IMR-90 (cell line): ENCODE results near the gene LDLRAD4. TPM values are rescaled to one million over a fixed set of nuclear protein-coding genes. Genes with fewer than 3 reads are reported as not detected.

Experiments used
- ATAC-seq: fragments of 200-7000 bp; cut with Tn5 transposase; 2 replicates; pipeline ENCODE4 v1.9.1; 2020; ENCODE audit warnings: low read depth, mild to moderate bottlenecking, moderate library complexity
- BruUV-seq: library from RNA; stranded (reverse); fragments of 400-500 nt; replicated peaks from 2 replicates; lab custom pipeline; 2021; lab: Mats Ljungman, UMichigan
- CTCF ChIA-PET: fragments of 300-600 bp; formaldehyde crosslinking; extraction: SDS; loops from one replicate; lab custom pipeline; 2021; ENCODE audit warnings: antibody characterized with exemption; lab: Yijun Ruan, JAX
- POLR2A ChIA-PET: fragments of 300-600 bp; sonication (Branson Sonifier 250); formaldehyde crosslinking; loops from one replicate; lab custom pipeline; 2022; ENCODE audit warnings: antibody characterized with exemption; ENCODE audit not compliant: unreplicated experiment; lab: Charles Lee
- DNase-seq: peaks from one replicate; pipeline ENCODE4 v3.0.0; 2013
- H2AFZ ChIP-seq: replicated peaks from 2 replicates; pipeline ENCODE3; 2013; ENCODE audit warnings: low read length, mild to moderate bottlenecking; ENCODE audit not compliant: poor library complexity
- H2AK5ac ChIP-seq: 2 replicates; pipeline ENCODE4 v1.6.1; 2013; ENCODE audit warnings: low read depth, low read length, inconsistent platforms
- H2AK9ac ChIP-seq: replicated peaks from 2 replicates; pipeline ENCODE3; 2013; ENCODE audit warnings: mild to moderate bottlenecking, low read depth, low read length, moderate library complexity; ENCODE audit not compliant: poor library complexity
- H2BK120ac ChIP-seq: 2 replicates; pipeline ENCODE4 v1.6.1; 2013; ENCODE audit warnings: low read depth, low read length, inconsistent platforms
- H2BK15ac ChIP-seq: 3 replicates; pipeline ENCODE4 v1.6.1; 2013; ENCODE audit warnings: low read depth, low read length, inconsistent platforms
- H2BK20ac ChIP-seq: 2 replicates; pipeline ENCODE4 v1.6.1; 2013; ENCODE audit warnings: low read depth, mild to moderate bottlenecking, inconsistent platforms, low read length, moderate library complexity
- H2BK5ac ChIP-seq: 2 replicates; pipeline ENCODE4 v1.6.1; 2013; ENCODE audit warnings: mild to moderate bottlenecking, low read depth, low read length, inconsistent platforms; ENCODE audit not compliant: poor library complexity, severe bottlenecking
- H3K14ac ChIP-seq: replicated peaks from 2 replicates; pipeline ENCODE4 v1.6.1; 2013; ENCODE audit warnings: low read depth, low read length, inconsistent platforms
- H3K18ac ChIP-seq: 2 replicates; pipeline ENCODE4 v1.6.1; 2013; ENCODE audit warnings: low read depth, low read length, control low read depth
- H3K23ac ChIP-seq: 2 replicates; pipeline ENCODE4 v1.6.1; 2013; ENCODE audit warnings: low read depth, low read length, inconsistent platforms
- H3K27ac ChIP-seq: 2 replicates; pipeline ENCODE4 v1.5.1; 2013; ENCODE audit warnings: mild to moderate bottlenecking, control low read depth, low read length; ENCODE audit not compliant: insufficient read depth
- H3K27me3 ChIP-seq: 2 replicates; pipeline ENCODE4 v1.6.1; 2013; ENCODE audit warnings: low read length; ENCODE audit not compliant: control insufficient read depth, insufficient read depth
- H3K36me3 ChIP-seq: 2 replicates; pipeline ENCODE4 v1.6.1; 2013; ENCODE audit warnings: low read length, mixed read lengths; ENCODE audit not compliant: control insufficient read depth, insufficient read depth
- H3K4ac ChIP-seq: 2 replicates; pipeline ENCODE4 v1.6.1; 2013; ENCODE audit warnings: low read depth, low read length, inconsistent platforms
- H3K4me1 ChIP-seq: 2 replicates; pipeline ENCODE4 v1.6.1; 2013; ENCODE audit warnings: low read length, mixed read lengths; ENCODE audit not compliant: control insufficient read depth, insufficient read depth
- H3K4me2 ChIP-seq: 2 replicates; pipeline ENCODE4 v1.6.1; 2013; ENCODE audit warnings: low read depth, mild to moderate bottlenecking, control low read depth, low read length, moderate library complexity
- H3K4me3 ChIP-seq: 2 replicates; pipeline ENCODE4 v1.5.1; 2013; ENCODE audit warnings: low read depth, mild to moderate bottlenecking, control low read depth, low read length, moderate library complexity; ENCODE audit not compliant: insufficient read depth
- H3K56ac ChIP-seq: 2 replicates; pipeline ENCODE4 v1.6.1; 2013; ENCODE audit warnings: low read length, inconsistent platforms; ENCODE audit not compliant: insufficient read depth; ENCODE audit errors: extremely low read depth
- H3K79me1 ChIP-seq, 2 experiments: 2 replicates each; pipeline ENCODE4 v1.6.1; 2013; ENCODE audit warnings: low read length in 2 of 2, inconsistent platforms in 1 of 2, low read depth in 1 of 2
- H3K9ac ChIP-seq: 2 replicates; pipeline ENCODE4 v1.6.1; 2013; ENCODE audit warnings: low read depth, low read length, control low read depth
- H3K9me1 ChIP-seq: 2 replicates; pipeline ENCODE4 v1.6.1; 2013; ENCODE audit warnings: low read length, inconsistent platforms; ENCODE audit not compliant: insufficient read depth
- H3K9me3 ChIP-seq: 2 replicates; pipeline ENCODE4 v1.6.1; 2013; ENCODE audit warnings: low read length; ENCODE audit not compliant: control insufficient read depth, insufficient read depth
- H4K20me1 ChIP-seq: 2 replicates; pipeline ENCODE4 v1.6.1; 2013; ENCODE audit warnings: low read length, inconsistent platforms; ENCODE audit not compliant: insufficient read depth
- H4K5ac ChIP-seq: 2 replicates; pipeline ENCODE4 v1.6.1; 2013; ENCODE audit warnings: mild to moderate bottlenecking, low read depth, low read length, control low read depth
- H4K8ac ChIP-seq, 2 experiments: 2 replicates each; pipeline ENCODE4 v1.6.1; 2013; ENCODE audit warnings: low read depth in 2 of 2, low read length in 2 of 2, control low read depth in 1 of 2, inconsistent platforms in 1 of 2
- H4K91ac ChIP-seq: 2 replicates; pipeline ENCODE4 v1.6.1; 2013; ENCODE audit warnings: low read depth, low read length, inconsistent platforms; ENCODE audit not compliant: insufficient read depth
- BHLHE40 ChIP-seq: fragments of 150-350 bp; IDR thresholded peaks from 2 replicates; pipeline ENCODE4 v1.6.1; 2016; ENCODE audit warnings: mild to moderate bottlenecking, low read depth, low read length
- CEBPB ChIP-seq: IDR thresholded peaks from 2 replicates; pipeline ENCODE4 v1.6.1; 2012; ENCODE audit warnings: low read depth, low read length, improper control_type of control experiment
- CHD1 ChIP-seq: IDR thresholded peaks from 2 replicates; pipeline ENCODE4 v1.6.1; 2012; ENCODE audit warnings: low read depth, low read length, improper control_type of control experiment
- FOS ChIP-seq: fragments of 150-350 bp; IDR thresholded peaks from 2 replicates; pipeline ENCODE4 v1.6.1; 2016; ENCODE audit warnings: low read depth, low read length
- MAFK ChIP-seq: IDR thresholded peaks from 2 replicates; pipeline ENCODE4 v1.6.1; 2012; ENCODE audit warnings: low read depth, low read length, improper control_type of control experiment
- MAZ ChIP-seq: IDR thresholded peaks from 2 replicates; pipeline ENCODE4 v1.6.1; 2012; ENCODE audit warnings: low read depth, mild to moderate bottlenecking, low read length, improper control_type of control experiment, moderate library complexity, borderline replicate concordance
- MXI1 ChIP-seq: IDR thresholded peaks from 2 replicates; pipeline ENCODE4 v1.6.1; 2012; ENCODE audit warnings: low read depth, mild to moderate bottlenecking, low read length, moderate library complexity, borderline replicate concordance
- NFE2L2 ChIP-seq: fragments of 150-350 bp; IDR thresholded peaks from 2 replicates; pipeline ENCODE4 v1.6.1; 2016; ENCODE audit warnings: low read depth, mild to moderate bottlenecking, low read length
- POLR2A ChIP-seq: IDR thresholded peaks from 2 replicates; pipeline ENCODE4 v1.6.1; 2012; ENCODE audit warnings: mild to moderate bottlenecking, low read depth, low read length
- RAD21 ChIP-seq: IDR thresholded peaks from 2 replicates; pipeline ENCODE4 v1.6.1; 2012; ENCODE audit warnings: low read length, improper control_type of control experiment
- RCOR1 ChIP-seq: IDR thresholded peaks from 2 replicates; pipeline ENCODE4 v1.6.1; 2012; ENCODE audit warnings: mild to moderate bottlenecking, low read length, improper control_type of control experiment; ENCODE audit not compliant: insufficient replicate concordance
- RFX5 ChIP-seq: IDR thresholded peaks from 2 replicates; pipeline ENCODE4 v1.8.0; 2012; ENCODE audit warnings: low read depth, mild to moderate bottlenecking, low read length, moderate library complexity
- SMC3 ChIP-seq: fragments of 150-350 bp; IDR thresholded peaks from 2 replicates; pipeline ENCODE4 v1.6.1; 2016; ENCODE audit warnings: low read depth, mild to moderate bottlenecking, antibody characterized with exemption, low read length, moderate library complexity
- WGBS, 2 experiments: methylation state at CpG; one replicate each; pipeline versions ENCODE4 v1.1.5 to v1.1.7; 2013; ENCODE audit warnings: missing lambda C conversion rate in 2 of 2; ENCODE audit not compliant: insufficient read length in 1 of 2; ENCODE audit errors: extremely low coverage in 2 of 2; 5-methylcytosine and 5-hydroxymethylcytosine counted together
- dilution Hi-C: fragments of 300-500 bp; cut with HindIII; formaldehyde crosslinking; loops from one replicate; pipeline ENCODE4 v1.14.3; 2018; ENCODE audit warnings: low sequenced_read_pairs; ENCODE audit not compliant: unreplicated experiment
- in situ Hi-C: fragments of 300-500 bp; cut with MboI; formaldehyde crosslinking; loops from 3 replicates; pipeline ENCODE4 v1.14.3; 2019; ENCODE audit warnings: low sequenced_read_pairs, inconsistent platforms, mixed read lengths
- intact Hi-C: fragments of 100-400 bp; cut with micrococcal nuclease; formaldehyde crosslinking; loops from 2 replicates; pipeline ENCODE4 v1.10.0; 2022
- polyA plus RNA-seq, 3 experiments: library from polyadenylated mRNA; depleted of rRNA; stranded (reverse); fragments of >200 nt; gene quantifications; 2 replicates each; pipeline ENCODE4 v1.2.3, GENCODE V29; 2012; ENCODE audit warnings: low replicate concordance in 1 of 3
- total RNA-seq: library from RNA; depleted of rRNA; stranded (reverse); fragments of >200 nt; gene quantifications from 2 replicates; pipeline ENCODE4 v1.2.3, GENCODE V29; 2012
- TF ChIP-seq, protein P1 (sequence below): fragments of 150-350 bp; IDR thresholded peaks from 2 replicates; pipeline ENCODE4 v1.6.1; 2017; ENCODE audit warnings: mild to moderate bottlenecking, antibody characterized with exemption, low read length, low read depth
- TF ChIP-seq, protein P2 (sequence below): fragments of 150-350 bp; IDR thresholded peaks from 2 replicates; pipeline ENCODE4 v1.6.1; 2016; ENCODE audit warnings: low read depth, mild to moderate bottlenecking, low read length, moderate library complexity, borderline replicate concordance
- TF ChIP-seq, protein P3 (sequence below): conservative IDR thresholded peaks from 2 replicates; pipeline ENCODE4 v1.5.1; 2012; ENCODE audit warnings: mild to moderate bottlenecking, low read depth, low read length, improper control_type of control experiment

Gene LDLRAD4
- total and polyA plus RNA-seq, 2 of the 4 experiments (the other 2 are of a cell fraction): not detected

DNA sequence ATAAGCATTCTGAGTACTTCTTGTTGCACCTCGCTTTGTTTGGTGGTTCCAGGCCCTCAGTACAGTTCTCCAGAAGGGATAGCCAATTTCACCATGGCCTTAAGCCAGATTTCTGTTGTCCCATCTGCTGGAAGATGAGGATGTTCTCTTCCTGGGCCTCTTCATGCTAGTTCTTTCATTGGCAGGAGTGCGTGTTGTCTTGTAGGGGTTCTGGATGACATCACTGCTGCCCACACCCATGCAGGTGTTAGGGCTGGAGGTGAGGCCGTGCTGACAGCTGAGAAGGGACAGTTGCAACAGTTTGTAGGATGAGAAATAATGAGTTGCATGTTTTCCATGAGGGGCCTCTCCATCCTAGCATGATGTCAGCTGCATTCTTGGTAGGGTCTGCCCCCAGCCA is 142.9 kb downstream of the LDLRAD4 start:
- H3K14ac ChIP-seq: no peak overlapping the region
- ChIA-PET POLR2A (no interaction called here), CTCF (no interaction called here)
- WGBS, 2 experiments: 80% methylated on average over 1 of the region's 3 CpGs; no CpG with 5 or more reads in 1 of the 2 experiments
- no peak overlapping the region for H2BK120ac ChIP-seq
- DNase-seq: no peak
- H2AK5ac ChIP-seq: no peak overlapping the region
- no peak overlapping the region for H3K4me3 ChIP-seq
- H3K9me1 ChIP-seq: no peaks in the 10 kb centered on the region
- H3K4me1 ChIP-seq: no peaks in the 10 kb centered on the region
- intact Hi-C loops (no loop called here), dilution Hi-C loops (no loop called here), in situ Hi-C loops (no loop called here)
- no peak overlapping the region for H3K23ac ChIP-seq
- no peak overlapping the region for H3K18ac ChIP-seq
- no peak overlapping the region for H2BK15ac ChIP-seq
- no TSS peak for BruUV-seq
- H2AFZ ChIP-seq: no peak overlapping the region
- H4K20me1 ChIP-seq: no peaks in the 10 kb centered on the region
- H3K36me3 ChIP-seq: no peaks in the 10 kb centered on the region
- no peak for ATAC-seq
- H4K91ac ChIP-seq: no peak overlapping the region
- no peaks in the 10 kb centered on the region for H3K27me3 ChIP-seq
- no peak overlapping the region for H3K9ac ChIP-seq
- H3K79me1 ChIP-seq: no peaks in the 10 kb centered on the region
- H3K9me3 ChIP-seq: no peaks in the 10 kb centered on the region
- H4K5ac ChIP-seq: no peak overlapping the region
- no peak overlapping the region for H3K4me2 ChIP-seq
- no peak overlapping the region for H2BK20ac ChIP-seq
- no peak overlapping the region for H3K4ac ChIP-seq
- no peak overlapping the region for H2AK9ac ChIP-seq
- H3K27ac ChIP-seq: no peak overlapping the region
- no peak overlapping the region for H3K56ac ChIP-seq
- H2BK5ac ChIP-seq: no peak overlapping the region
- no peak overlapping the region for H4K8ac ChIP-seq
- no peak for TF ChIP-seq MXI1
- no peak for TF ChIP-seq CHD1
- TF ChIP-seq, protein P1, sequence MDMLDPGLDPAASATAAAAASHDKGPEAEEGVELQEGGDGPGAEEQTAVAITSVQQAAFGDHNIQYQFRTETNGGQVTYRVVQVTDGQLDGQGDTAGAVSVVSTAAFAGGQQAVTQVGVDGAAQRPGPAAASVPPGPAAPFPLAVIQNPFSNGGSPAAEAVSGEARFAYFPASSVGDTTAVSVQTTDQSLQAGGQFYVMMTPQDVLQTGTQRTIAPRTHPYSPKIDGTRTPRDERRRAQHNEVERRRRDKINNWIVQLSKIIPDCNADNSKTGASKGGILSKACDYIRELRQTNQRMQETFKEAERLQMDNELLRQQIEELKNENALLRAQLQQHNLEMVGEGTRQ: no peak
- TF ChIP-seq, protein P2, sequence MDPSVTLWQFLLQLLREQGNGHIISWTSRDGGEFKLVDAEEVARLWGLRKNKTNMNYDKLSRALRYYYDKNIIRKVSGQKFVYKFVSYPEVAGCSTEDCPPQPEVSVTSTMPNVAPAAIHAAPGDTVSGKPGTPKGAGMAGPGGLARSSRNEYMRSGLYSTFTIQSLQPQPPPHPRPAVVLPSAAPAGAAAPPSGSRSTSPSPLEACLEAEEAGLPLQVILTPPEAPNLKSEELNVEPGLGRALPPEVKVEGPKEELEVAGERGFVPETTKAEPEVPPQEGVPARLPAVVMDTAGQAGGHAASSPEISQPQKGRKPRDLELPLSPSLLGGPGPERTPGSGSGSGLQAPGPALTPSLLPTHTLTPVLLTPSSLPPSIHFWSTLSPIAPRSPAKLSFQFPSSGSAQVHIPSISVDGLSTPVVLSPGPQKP: no peak
- TF ChIP-seq RAD21: no peak
- no peak for TF ChIP-seq RCOR1
- TF ChIP-seq FOS: no peak
- TF ChIP-seq BHLHE40: no peak
- TF ChIP-seq, protein P3, sequence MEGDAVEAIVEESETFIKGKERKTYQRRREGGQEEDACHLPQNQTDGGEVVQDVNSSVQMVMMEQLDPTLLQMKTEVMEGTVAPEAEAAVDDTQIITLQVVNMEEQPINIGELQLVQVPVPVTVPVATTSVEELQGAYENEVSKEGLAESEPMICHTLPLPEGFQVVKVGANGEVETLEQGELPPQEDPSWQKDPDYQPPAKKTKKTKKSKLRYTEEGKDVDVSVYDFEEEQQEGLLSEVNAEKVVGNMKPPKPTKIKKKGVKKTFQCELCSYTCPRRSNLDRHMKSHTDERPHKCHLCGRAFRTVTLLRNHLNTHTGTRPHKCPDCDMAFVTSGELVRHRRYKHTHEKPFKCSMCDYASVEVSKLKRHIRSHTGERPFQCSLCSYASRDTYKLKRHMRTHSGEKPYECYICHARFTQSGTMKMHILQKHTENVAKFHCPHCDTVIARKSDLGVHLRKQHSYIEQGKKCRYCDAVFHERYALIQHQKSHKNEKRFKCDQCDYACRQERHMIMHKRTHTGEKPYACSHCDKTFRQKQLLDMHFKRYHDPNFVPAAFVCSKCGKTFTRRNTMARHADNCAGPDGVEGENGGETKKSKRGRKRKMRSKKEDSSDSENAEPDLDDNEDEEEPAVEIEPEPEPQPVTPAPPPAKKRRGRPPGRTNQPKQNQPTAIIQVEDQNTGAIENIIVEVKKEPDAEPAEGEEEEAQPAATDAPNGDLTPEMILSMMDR: no peak
- no peak for TF ChIP-seq CEBPB
- no peak for TF ChIP-seq NFE2L2
- no peak for TF ChIP-seq POLR2A
- no peak for TF ChIP-seq RFX5
- TF ChIP-seq MAFK: no peak
- TF ChIP-seq SMC3: no peak
- TF ChIP-seq MAZ: no peak
